D721Med (cell line): ENCODE results near the gene GOLGA8K.
"Not testable (repeated sequence)": the region's sequence is repeated elsewhere in the genome, so short reads cannot be mapped to it uniquely, and the experiment has no call there.

Source experiments
- DNase-seq: peaks from one replicate; pipeline ENCODE4 v3.0.0; 2011; ENCODE audit warnings: low spot score; ENCODE audit not compliant: insufficient read length
- FAIRE-seq: peaks from 2 replicates; lab custom pipeline; 2011; peaks lifted over from hg19 to GRCh38; lab: Jason Lieb, UNC

Gene GOLGA8K

DNA sequence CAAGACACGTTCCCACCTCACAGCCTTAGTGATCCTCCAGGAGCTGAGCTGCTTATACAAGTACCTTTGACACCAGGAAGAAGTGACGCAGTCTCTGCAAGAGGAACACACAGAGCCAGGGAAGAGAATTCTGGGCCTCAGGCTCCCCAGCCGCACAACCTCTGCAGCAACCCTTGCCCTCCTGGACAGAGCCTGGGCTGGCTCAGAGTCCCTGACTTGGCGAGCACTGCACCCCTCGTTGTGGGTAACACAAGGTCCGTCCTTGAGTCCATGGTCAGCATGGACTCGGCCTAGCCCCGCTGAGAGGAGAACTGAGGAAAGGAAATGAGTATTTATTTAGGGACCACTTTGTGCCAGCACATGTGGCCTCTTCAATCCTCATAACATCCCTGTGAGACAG is 39.6 kb downstream of the GOLGA8K start:
- not testable (repeated sequence) for DNase-seq, FAIRE-seq

DNA sequence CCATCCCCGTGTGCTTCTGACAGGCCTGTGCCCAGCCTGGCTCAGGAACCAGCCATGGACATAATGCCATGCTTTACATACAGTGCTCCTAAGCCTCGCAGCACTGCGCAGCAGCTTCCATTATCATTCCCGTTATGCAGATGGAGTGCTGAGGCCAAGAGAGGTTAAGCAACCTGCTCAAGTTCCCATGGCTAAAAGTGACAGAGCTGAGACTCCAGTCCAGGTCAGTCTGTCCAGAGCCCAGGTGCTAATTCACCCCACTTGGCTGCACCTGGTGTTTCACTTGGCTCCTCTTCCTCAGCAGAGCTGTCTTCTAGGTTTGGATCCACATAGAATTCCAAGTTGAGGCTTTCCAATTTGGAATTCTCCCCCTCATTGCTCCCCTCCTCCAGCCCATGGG is 41.4 kb downstream of the GOLGA8K start:
- DNase-seq, FAIRE-seq: not testable (repeated sequence)

DNA sequence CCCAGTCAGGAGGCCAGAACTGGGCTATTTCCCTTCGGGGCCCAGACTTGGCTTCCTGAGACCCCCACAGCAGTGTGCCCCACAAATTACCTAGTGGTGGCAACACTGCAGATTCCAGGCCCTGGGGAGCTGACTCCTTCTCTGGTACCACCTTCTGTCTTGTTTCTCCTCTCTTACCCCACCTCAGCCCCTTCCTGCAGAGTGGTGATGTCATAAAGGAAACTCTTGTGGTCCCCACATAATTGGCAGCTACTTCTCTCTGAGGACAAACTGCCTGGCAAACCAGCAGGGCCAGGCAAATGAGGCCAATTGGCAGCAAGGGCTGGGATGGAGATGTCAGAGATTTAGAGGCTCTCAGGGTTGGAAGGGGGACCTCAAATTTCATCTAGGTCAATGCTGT is 44.6 kb downstream of the GOLGA8K start:
- FAIRE-seq, DNase-seq: not testable (repeated sequence)

DNA sequence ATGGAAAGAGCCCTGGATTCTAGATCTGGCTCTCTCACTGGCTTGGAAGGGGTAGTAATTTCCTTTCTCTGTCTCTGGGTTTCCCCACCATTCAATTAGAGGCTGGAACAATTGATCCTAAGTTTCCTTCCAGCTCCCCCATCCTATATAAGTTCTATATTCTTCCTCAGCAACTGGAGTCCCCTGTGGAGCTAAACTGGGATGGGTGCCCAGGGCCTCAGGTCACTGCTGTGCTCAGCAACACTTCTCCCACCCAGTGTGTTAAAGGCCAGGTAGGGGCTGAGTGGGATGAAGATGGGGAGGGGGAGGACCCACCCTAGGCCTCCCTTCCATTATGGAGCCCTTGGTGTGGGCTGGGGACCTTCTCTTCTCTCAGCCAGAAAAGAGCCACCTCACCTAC is 46.2 kb downstream of the GOLGA8K start:
- FAIRE-seq, DNase-seq: not testable (repeated sequence)

DNA sequence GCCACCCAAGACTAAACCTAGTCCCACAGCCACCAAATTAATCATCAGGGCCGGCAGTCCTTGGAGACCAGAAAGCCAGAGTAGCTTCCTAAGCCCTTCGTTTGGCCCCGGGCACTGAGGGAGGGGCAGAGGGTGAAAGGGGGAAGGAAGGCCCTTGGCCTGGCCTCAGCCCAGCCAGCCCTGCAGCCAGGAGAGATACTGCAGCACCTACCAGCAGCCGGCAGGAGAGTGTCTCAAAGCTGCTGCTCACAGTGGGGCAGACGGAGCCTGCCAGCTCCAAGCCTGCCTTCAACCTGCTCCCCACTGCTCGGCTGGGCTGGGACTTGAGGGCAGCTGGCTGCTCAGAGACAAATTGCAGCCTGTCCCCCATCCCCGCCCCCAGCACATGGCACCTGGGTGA is 50.3 kb downstream of the GOLGA8K start:
- not testable (repeated sequence) for FAIRE-seq

DNA sequence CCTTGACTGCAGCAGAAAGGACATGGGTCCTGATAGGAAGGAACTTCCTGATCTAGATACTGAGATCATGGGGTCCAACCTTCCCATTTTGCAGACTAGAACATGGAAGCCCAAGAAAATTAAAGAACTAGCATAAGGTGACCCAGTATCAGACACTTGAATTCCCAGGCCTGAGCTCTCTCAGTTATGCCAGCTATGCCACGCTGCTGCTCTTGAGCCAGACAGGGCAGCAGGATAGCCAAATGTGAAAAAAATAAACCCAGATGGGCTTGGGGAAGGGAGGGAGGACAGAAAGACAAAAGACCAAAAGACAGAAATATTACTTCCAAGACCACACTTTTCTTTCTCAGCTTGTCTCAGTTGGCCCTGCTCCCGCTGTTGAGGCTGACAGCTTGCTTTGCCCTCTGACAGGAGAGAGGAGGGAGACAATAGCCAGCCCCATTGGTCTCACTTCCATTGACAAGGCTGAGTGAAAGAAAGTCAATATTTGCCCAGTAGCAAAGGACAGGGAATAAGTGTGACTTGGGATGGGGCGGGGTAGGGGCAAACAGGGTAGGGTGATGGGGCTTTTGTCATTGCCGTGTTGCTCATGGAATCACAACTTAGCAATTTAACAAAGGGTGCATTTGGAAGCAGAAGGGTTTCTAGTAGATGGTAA is 52.4 kb downstream of the GOLGA8K start:
- DNase-seq, FAIRE-seq: not testable (repeated sequence)

More for the DNA sequence above, 50.3 kb downstream of the GOLGA8K start:
- DNase-seq: not testable (repeated sequence)

DNA sequence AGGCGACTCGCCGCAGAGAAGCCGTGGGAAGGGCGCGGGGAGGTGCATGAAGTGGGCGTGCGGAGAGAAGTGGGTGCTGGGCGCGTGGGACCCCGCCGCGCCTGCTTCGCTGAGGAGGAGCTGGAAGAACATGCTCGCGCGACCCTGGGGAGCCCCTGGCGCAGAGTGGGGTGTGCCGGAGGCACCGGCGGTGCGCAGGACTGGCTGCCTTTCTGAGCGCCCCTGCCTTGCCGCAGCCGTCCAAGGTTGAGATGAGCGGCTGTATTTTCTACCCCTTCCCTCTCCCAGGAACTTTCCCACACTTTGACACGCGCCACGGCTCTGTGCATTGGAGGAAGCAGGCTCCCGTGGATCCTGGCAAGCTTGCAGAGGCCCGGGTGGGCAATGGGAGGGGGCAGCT is 56.1 kb downstream of the GOLGA8K start:
- not testable (repeated sequence) for DNase-seq, FAIRE-seq

DNA sequence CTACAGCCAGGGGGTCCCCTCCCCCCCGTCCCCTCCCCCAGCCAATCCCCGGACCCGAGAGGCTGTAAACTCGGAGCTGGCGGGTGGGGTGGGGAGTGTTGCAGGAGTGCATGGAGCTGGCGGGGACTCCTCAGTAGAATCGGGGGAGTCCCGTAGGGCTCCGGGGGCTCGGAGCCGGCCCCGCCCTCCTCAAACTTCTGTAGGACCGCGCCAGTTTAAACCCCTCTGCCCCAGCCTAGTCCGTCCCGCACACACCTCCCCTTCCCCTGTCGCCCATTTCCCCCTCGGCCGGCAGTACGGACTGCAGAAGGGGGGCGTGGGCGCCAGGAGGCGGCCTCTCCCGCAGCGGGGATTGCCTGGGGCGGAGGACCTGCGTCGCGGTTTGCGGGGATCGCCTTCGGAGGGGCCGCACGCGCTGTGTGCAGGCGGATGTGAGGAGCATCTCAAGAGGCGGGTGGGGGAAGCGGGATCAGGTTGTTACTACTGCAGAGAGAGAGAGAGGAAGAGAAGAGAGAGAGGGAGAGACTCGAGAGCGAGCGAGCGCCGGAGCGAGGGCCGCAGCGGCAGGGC is 57.0 kb downstream of the GOLGA8K start:
- not testable (repeated sequence) for DNase-seq, FAIRE-seq

DNA sequence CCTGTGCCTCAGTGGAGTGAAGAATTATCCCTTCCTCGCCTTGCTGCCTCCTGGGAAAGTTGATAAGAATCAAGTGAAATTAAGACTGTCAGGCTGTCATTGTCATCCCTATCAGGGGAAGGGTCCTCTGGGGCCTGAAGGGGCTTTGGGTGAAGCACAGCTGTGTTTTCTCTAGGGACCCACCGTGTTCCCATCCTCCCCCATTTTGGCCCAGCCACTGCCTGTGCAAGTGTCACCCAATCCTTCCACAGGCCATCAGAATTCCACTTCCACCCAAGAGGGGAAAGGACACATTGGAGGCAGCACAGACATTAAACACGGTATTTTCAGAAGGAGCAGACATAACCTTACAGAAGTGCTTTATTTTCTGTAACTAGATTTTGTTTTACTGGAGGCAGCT is 59.2 kb downstream of the GOLGA8K start:
- FAIRE-seq, DNase-seq: not testable (repeated sequence)
